Left ventricle myocardium inferior (tissue), 1 donor: ENCODE measurements around the gene EPHA2. TPM values are rescaled to one million over a fixed set of nuclear protein-coding genes. Genes with fewer than 3 reads are reported as not detected.
A peak's percentile ranks its signal among the peaks of the same experiment; 100 is the strongest.
"Not testable (repeated sequence)": the region's sequence is repeated elsewhere in the genome, so short reads cannot be mapped to it uniquely, and the experiment has no call there.

Source experiments
- DNase-seq: peaks from one replicate; pipeline ENCODE4 v3.0.0-alpha.2; 2020
- H3K27ac ChIP-seq: fragments of 200-600 bp; replicated peaks from 2 replicates; pipeline ENCODE4 v1.8.0; 2021
- H3K27me3 ChIP-seq: fragments of 200-600 bp; 2 replicates; pipeline ENCODE4 v1.8.0; 2021; ENCODE audit warnings: low read depth
- H3K36me3 ChIP-seq: fragments of 200-600 bp; 2 replicates; pipeline ENCODE4 v1.8.0; 2021
- H3K4me1 ChIP-seq: fragments of 200-600 bp; 2 replicates; pipeline ENCODE4 v1.8.0; 2021
- H3K4me3 ChIP-seq: fragments of 200-600 bp; 2 replicates; pipeline ENCODE4 v1.8.0; 2021; ENCODE audit warnings: mild to moderate bottlenecking, moderate library complexity
- H3K9me3 ChIP-seq: fragments of 200-600 bp; replicated peaks from 2 replicates; pipeline ENCODE4 v1.8.0; 2021
- CTCF ChIP-seq: fragments of 200-600 bp; IDR thresholded peaks from 2 replicates; pipeline ENCODE4 v1.8.0; 2021; ENCODE audit warnings: antibody characterized with exemption, mild to moderate bottlenecking, borderline replicate concordance
- intact Hi-C: fragments of 100-400 bp; cut with micrococcal nuclease; formaldehyde crosslinking; loops from one replicate; pipeline ENCODE4 v1.11.0; 2022
- total RNA-seq: library from RNA; stranded (reverse); fragmentation: NEBNext Ultra II Directional; extraction: Animal tissue kit (Norgen Biotek cat#: 25700); gene quantifications from one replicate; pipeline ENCODE4 v1.2.1, GENCODE V29; 2021
- donor health status: DM: no; HTN: yes; CAD: no; lungs with severe emphysema.

EPHA2 gene
- total RNA-seq, 1 donor from 2014 or later, result 9.6 TPM

GRCh38 chr1:16172218-16172830 lies 16.5 kb upstream of the EPHA2 start:
- Histone ChIP-seq H3K27ac (no peak overlapping the region), H3K36me3 (no peaks in the 10 kb centered on the region), H3K27me3 (no peaks in the 10 kb centered on the region), H3K4me3 (no peak overlapping the region), H3K9me3 (no peaks in the 10 kb centered on the region), H3K4me1 (peaks cover 51% of the 10 kb centered on the region)
- no peak for TF ChIP-seq CTCF
- no peak for DNase-seq
- intact Hi-C loops, result no loop called here

GRCh38 chr1:16171314-16172151 lies 15.7 kb upstream of the EPHA2 start:
- H3K27me3 ChIP-seq, result no peaks in the 10 kb centered on the region
- no peak for TF ChIP-seq CTCF
- DNase-seq, result no peak
- no peaks in the 10 kb centered on the region for H3K36me3 ChIP-seq
- intact Hi-C loops, result no loop called here
- no peaks in the 10 kb centered on the region for H3K9me3 ChIP-seq
- no peak overlapping the region for H3K4me3 ChIP-seq
- no peak overlapping the region for H3K27ac ChIP-seq
- peaks cover 47% of the 10 kb centered on the region for H3K4me1 ChIP-seq

GRCh38 chr1:16170283-16170673 lies 14.4 kb upstream of the EPHA2 start:
- intact Hi-C loops, result no loop called here
- no peak overlapping the region for H3K27ac ChIP-seq
- H3K36me3 ChIP-seq, result no peaks in the 10 kb centered on the region
- DNase-seq, result no peak
- no peaks in the 10 kb centered on the region for H3K27me3 ChIP-seq
- no peak for TF ChIP-seq CTCF
- peaks cover 38% of the 10 kb centered on the region for H3K4me1 ChIP-seq
- no peak overlapping the region for H3K4me3 ChIP-seq
- no peaks in the 10 kb centered on the region for H3K9me3 ChIP-seq

GRCh38 chr1:16168622-16169360 lies 12.9 kb upstream of the EPHA2 start:
- no peaks in the 10 kb centered on the region for H3K27me3 ChIP-seq
- DNase-seq, result no peak
- intact Hi-C loops, result no loop called here
- TF ChIP-seq CTCF, result no peak
- no peaks in the 10 kb centered on the region for H3K36me3 ChIP-seq
- H3K9me3 ChIP-seq, result no peaks in the 10 kb centered on the region
- no peak overlapping the region for H3K27ac ChIP-seq
- no peak overlapping the region for H3K4me3 ChIP-seq
- peaks cover 37% of the 10 kb centered on the region for H3K4me1 ChIP-seq

GRCh38 chr1:16168144-16168495 lies 12.3 kb upstream of the EPHA2 start:
- intact Hi-C loops, H3K27me3 ChIP-seq, H3K36me3 ChIP-seq, H3K27ac ChIP-seq, H3K9me3 ChIP-seq, DNase-seq: not testable (repeated sequence)
- peak overlapping the region; percentile 67 for H3K4me3 ChIP-seq
- peaks cover 31% of the 10 kb centered on the region for H3K4me1 ChIP-seq
